Measurements from ENCODE around the gene PRKAR2B. TPM values are rescaled to one million over a fixed set of nuclear protein-coding genes. Genes with fewer than 3 reads are reported as not detected.

PRKAR2B gene
- total and polyA plus RNA-seq, 2 experiments from 2014 or later: 14.8 to 31.5 TPM

DNA sequence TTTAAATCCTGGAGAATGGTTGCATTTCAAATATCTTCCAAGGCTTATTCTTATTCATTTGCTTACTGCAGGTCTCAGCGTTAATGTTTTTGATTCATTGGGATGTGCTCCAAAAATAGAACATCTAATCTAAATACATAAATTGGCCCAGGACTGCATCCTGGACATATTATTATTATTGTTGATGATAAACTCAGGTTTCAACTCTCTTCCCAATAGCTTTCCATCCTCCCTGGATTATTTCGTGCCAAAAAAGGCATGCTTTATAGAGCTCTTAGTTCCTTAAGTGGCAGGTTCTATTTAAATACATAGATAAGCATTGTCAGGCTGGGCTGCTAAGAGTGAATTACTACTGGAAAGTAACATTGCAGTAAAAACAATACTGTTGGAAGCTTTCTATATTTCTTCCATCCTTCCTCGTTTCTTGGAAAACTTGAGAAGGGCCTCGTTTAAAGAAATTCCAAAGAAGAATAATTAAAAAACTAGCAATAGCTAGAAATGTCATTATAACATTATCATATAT lies 14.7 kb upstream of the PRKAR2B start:
- H3K36me3 ChIP-seq (replicated peaks; ENCODE audit: insufficient read depth, low read depth): no peaks in the 10 kb centered on the region
- DNase-seq (ENCODE audit: low spot score): no peak
- no peaks in the 10 kb centered on the region for H4K20me1 ChIP-seq (ENCODE audit: insufficient read depth, poor library complexity, severe bottlenecking)
- H3K27me3 ChIP-seq: no peaks in the 10 kb centered on the region
- no peaks in the 10 kb centered on the region for H3K79me2 ChIP-seq
- no peak overlapping the region for H3K4me3 ChIP-seq
- 65% methylated on average over 4 of the region's 4 CpGs for WGBS (ENCODE audit: low lambda C conversion rate, missing lambda C conversion rate)
- no peaks in the 10 kb centered on the region for H3K4me1 ChIP-seq (ENCODE audit: insufficient read depth)
- H3K9me3 ChIP-seq (ENCODE audit: low read depth): no peaks in the 10 kb centered on the region
- no peak overlapping the region for H2AFZ ChIP-seq
- no peak overlapping the region for H3K4me2 ChIP-seq
- no peaks in the 10 kb centered on the region for H3K9me2 ChIP-seq (replicated peaks; ENCODE audit: insufficient read depth)
- TF ChIP-seq EZH2 (IDR thresholded peaks at IDR 0.05; ENCODE audit: borderline replicate concordance) (no peak), EZH2phosphoT487 (IDR thresholded peaks at IDR 0.05; ENCODE audit: low read depth, severe bottlenecking, unreplicated experiment) (no peak)
- TF ChIP-seq, protein P1, sequence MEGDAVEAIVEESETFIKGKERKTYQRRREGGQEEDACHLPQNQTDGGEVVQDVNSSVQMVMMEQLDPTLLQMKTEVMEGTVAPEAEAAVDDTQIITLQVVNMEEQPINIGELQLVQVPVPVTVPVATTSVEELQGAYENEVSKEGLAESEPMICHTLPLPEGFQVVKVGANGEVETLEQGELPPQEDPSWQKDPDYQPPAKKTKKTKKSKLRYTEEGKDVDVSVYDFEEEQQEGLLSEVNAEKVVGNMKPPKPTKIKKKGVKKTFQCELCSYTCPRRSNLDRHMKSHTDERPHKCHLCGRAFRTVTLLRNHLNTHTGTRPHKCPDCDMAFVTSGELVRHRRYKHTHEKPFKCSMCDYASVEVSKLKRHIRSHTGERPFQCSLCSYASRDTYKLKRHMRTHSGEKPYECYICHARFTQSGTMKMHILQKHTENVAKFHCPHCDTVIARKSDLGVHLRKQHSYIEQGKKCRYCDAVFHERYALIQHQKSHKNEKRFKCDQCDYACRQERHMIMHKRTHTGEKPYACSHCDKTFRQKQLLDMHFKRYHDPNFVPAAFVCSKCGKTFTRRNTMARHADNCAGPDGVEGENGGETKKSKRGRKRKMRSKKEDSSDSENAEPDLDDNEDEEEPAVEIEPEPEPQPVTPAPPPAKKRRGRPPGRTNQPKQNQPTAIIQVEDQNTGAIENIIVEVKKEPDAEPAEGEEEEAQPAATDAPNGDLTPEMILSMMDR (IDR thresholded peaks at IDR 0.05; ENCODE audit: poor library complexity): no peak
- H3K27ac ChIP-seq: no peak overlapping the region

DNA sequence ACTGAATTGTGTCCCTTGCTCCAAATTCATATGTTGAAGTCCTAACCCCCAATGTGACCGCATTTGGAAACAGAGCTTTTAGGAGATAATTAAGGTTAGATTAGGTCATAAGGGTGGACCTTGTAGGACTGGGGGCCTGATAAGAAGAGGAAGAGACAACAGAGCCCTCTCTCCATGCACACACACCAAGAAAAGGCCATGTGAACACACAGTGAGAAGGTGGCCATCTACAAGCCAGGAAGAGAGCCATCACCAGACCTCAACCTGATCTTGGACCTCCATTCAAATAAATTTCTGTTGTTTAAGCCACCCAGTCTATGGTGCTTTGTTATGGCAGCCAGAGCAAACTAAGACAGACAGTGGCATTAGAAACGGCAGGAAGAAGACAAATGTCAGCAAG lies 12.5 kb upstream of the PRKAR2B start:
- no peak overlapping the region for H2AFZ ChIP-seq
- 90% methylated on average over 2 of the region's 2 CpGs for WGBS (ENCODE audit: low lambda C conversion rate, missing lambda C conversion rate)
- no peak for TF ChIP-seq EZH2 (IDR thresholded peaks at IDR 0.05; ENCODE audit: borderline replicate concordance)
- TF ChIP-seq, protein P1 (IDR thresholded peaks at IDR 0.05; ENCODE audit: poor library complexity): no peak
- no peak for TF ChIP-seq EZH2phosphoT487 (IDR thresholded peaks at IDR 0.05; ENCODE audit: low read depth, severe bottlenecking, unreplicated experiment)
- DNase-seq (ENCODE audit: low spot score): no peak
- no peaks in the 10 kb centered on the region for H3K4me1 ChIP-seq (ENCODE audit: insufficient read depth)
- H3K27ac ChIP-seq: no peak overlapping the region
- no peaks in the 10 kb centered on the region for H3K36me3 ChIP-seq (replicated peaks; ENCODE audit: insufficient read depth, low read depth)
- H3K27me3 ChIP-seq: no peaks in the 10 kb centered on the region
- H3K4me3 ChIP-seq: no peak overlapping the region
- no peaks in the 10 kb centered on the region for H4K20me1 ChIP-seq (ENCODE audit: insufficient read depth, poor library complexity, severe bottlenecking)
- no peak overlapping the region for H3K4me2 ChIP-seq
- H3K9me3 ChIP-seq (ENCODE audit: low read depth): no peaks in the 10 kb centered on the region
- no peaks in the 10 kb centered on the region for H3K79me2 ChIP-seq
- no peaks in the 10 kb centered on the region for H3K9me2 ChIP-seq (replicated peaks; ENCODE audit: insufficient read depth)

DNA sequence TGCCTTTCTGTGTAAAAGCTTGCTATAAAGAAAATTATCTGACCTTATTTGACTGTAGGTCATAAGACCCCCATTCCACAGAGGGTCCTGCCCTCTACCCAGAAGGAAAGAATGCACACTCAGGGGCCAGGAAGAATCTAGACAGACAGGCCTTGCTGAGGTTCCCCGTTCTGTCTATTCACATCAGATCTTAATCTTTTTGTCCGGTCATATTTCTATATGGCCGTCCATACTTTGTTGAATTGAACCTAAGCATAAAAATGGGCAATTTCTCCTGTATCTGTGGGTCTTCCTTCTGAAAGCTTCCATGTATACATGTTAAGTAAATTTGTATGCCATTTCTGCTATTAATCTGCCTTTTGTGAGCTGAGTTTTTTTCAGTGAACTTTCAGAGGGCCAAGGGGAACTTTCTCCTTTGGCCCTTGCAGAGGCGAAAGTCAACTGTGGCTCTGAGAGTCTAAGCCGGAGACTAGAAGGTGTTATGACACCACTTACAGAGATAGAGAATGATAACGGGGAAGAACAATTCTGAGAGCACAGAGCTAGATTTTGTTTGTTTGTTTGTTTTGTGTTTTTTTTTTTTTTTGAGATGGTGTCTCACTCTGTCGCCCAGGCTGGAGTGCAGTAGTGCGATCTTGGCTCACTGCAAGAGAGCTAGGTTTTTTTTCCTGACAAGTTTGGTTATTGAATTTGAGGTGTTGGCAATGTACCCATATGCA lies 11.6 kb upstream of the PRKAR2B start:
- H4K20me1 ChIP-seq (ENCODE audit: insufficient read depth, poor library complexity, severe bottlenecking): no peaks in the 10 kb centered on the region
- DNase-seq (ENCODE audit: low spot score): no peak
- no peak overlapping the region for H3K4me3 ChIP-seq
- 87% methylated on average over 8 of the region's 8 CpGs for WGBS (ENCODE audit: low lambda C conversion rate, missing lambda C conversion rate)
- no peaks in the 10 kb centered on the region for H3K27me3 ChIP-seq
- no peaks in the 10 kb centered on the region for H3K4me1 ChIP-seq (ENCODE audit: insufficient read depth)
- TF ChIP-seq EZH2phosphoT487 (IDR thresholded peaks at IDR 0.05; ENCODE audit: low read depth, severe bottlenecking, unreplicated experiment): no peak
- TF ChIP-seq EZH2 (IDR thresholded peaks at IDR 0.05; ENCODE audit: borderline replicate concordance): no peak
- TF ChIP-seq, protein P1 (IDR thresholded peaks at IDR 0.05; ENCODE audit: poor library complexity): no peak
- no peak overlapping the region for H3K4me2 ChIP-seq
- no peaks in the 10 kb centered on the region for H3K9me2 ChIP-seq (replicated peaks; ENCODE audit: insufficient read depth)
- no peaks in the 10 kb centered on the region for H3K9me3 ChIP-seq (ENCODE audit: low read depth)
- H3K79me2 ChIP-seq: no peaks in the 10 kb centered on the region
- H3K27ac ChIP-seq: no peak overlapping the region
- H3K36me3 ChIP-seq (replicated peaks; ENCODE audit: insufficient read depth, low read depth): no peaks in the 10 kb centered on the region
- no peak overlapping the region for H2AFZ ChIP-seq

Measured in hepatocyte (in vitro differentiated cells).